Hippocampal formation (tissue), 2 donors: Measurements from ENCODE around the gene PRR5.

Experiments
- DNase-seq, 2 donors: peaks; one replicate each; lab custom pipeline; 2025; lab: John Stamatoyannopoulos, UW

The PRR5 gene

GRCh38 chr22:44718418-44718817 is 16.4 kb downstream of the PRR5 start:
- DNase-seq: no peak

- DNase-seq: no peak
Observed at GRCh38 chr22:44719586-44720368, 17.8 kb downstream of the PRR5 start.

- DNase-seq: no peak
Observed at GRCh38 chr22:44721213-44721612, 19.2 kb downstream of the PRR5 start.

GRCh38 chr22:44722611-44723010 is 20.6 kb downstream of the PRR5 start:
- DNase-seq: no peak

GRCh38 chr22:44723801-44724200 is 21.8 kb downstream of the PRR5 start:
- no peak for DNase-seq

GRCh38 chr22:44724416-44724815 is 22.4 kb downstream of the PRR5 start:
- DNase-seq: no peak

GRCh38 chr22:44724859-44725258 is 22.9 kb downstream of the PRR5 start:
- no peak for DNase-seq

- no peak for DNase-seq
Observed at GRCh38 chr22:44726439-44726838, 24.4 kb downstream of the PRR5 start.

GRCh38 chr22:44727148-44727547 is 25.1 kb downstream of the PRR5 start:
- DNase-seq: no peak

- no peak for DNase-seq
Observed at GRCh38 chr22:44727709-44728108, 25.7 kb downstream of the PRR5 start.

GRCh38 chr22:44728761-44729324 is 26.8 kb downstream of the PRR5 start:
- no peak for DNase-seq

GRCh38 chr22:44729391-44730021 is 27.5 kb downstream of the PRR5 start:
- DNase-seq: peak; percentile 40 to 59

- DNase-seq: no peak
Observed at GRCh38 chr22:44730022-44730393, 28.0 kb downstream of the PRR5 start.

GRCh38 chr22:44730490-44731356 is 28.7 kb downstream of the PRR5 start:
- no peak for DNase-seq

- no peak for DNase-seq
Observed at GRCh38 chr22:44731357-44731970, 29.5 kb downstream of the PRR5 start.

- DNase-seq: no peak
Observed at GRCh38 chr22:44732017-44732561, 30.1 kb downstream of the PRR5 start.

GRCh38 chr22:44732661-44733060 is 30.7 kb downstream of the PRR5 start:
- no peak for DNase-seq

- no peak for DNase-seq
Observed at GRCh38 chr22:44733426-44734106, 31.6 kb downstream of the PRR5 start.

- DNase-seq: no peak
Observed at GRCh38 chr22:44734278-44734677, 32.3 kb downstream of the PRR5 start.

- DNase-seq: no peak
Observed at GRCh38 chr22:44734801-44735517, 33.0 kb downstream of the PRR5 start.
